ENCODE results near the gene TWIST2.

DNA sequence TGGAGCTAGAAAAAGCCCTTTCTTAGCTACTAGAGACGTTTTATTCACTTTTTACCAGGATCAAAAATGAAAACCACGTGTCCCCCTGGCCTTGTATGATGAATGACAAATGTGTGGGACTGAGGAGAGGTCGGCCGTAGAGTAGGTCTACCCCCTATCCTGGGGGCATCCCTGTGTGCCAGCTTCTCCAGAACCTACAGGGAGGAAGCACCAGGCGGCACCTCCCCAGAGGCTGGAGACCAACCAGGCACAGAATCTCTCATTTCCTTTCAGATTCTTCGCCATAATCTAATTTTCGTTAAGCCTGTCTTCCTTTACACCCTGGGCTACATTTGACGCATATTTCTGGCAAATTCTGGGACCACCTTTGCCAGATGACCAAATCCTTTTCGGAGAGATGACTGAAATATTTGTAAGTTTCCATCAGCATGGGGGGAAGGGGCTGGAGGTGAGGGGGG, 15.9 kb downstream of the TWIST2 start:
- TF ChIP-seq, protein P1, sequence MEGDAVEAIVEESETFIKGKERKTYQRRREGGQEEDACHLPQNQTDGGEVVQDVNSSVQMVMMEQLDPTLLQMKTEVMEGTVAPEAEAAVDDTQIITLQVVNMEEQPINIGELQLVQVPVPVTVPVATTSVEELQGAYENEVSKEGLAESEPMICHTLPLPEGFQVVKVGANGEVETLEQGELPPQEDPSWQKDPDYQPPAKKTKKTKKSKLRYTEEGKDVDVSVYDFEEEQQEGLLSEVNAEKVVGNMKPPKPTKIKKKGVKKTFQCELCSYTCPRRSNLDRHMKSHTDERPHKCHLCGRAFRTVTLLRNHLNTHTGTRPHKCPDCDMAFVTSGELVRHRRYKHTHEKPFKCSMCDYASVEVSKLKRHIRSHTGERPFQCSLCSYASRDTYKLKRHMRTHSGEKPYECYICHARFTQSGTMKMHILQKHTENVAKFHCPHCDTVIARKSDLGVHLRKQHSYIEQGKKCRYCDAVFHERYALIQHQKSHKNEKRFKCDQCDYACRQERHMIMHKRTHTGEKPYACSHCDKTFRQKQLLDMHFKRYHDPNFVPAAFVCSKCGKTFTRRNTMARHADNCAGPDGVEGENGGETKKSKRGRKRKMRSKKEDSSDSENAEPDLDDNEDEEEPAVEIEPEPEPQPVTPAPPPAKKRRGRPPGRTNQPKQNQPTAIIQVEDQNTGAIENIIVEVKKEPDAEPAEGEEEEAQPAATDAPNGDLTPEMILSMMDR (IDR thresholded peaks at IDR 0.05) = no peak
- no peak for TF ChIP-seq POLR2A (IDR thresholded peaks at IDR 0.05)
